Glutamatergic neuron (in vitro differentiated cells): Measurements from ENCODE around the gene TRIM62. TPM values are rescaled to one million over a fixed set of nuclear protein-coding genes. Genes with fewer than 3 reads are reported as not detected.

Source experiments
- DNase-seq: peaks from one replicate; pipeline ENCODE4 v3.0.0; 2022
- H3K27ac Mint-ChIP-seq: one replicate; pipeline ENCODE4 v1.8.0; 2020; ENCODE audit warnings: mild to moderate bottlenecking, mixed read lengths, inconsistent platforms; ENCODE audit not compliant: unreplicated experiment
- H3K27me3 Mint-ChIP-seq: one replicate; pipeline ENCODE4 v1.8.0; 2020; ENCODE audit warnings: mild to moderate bottlenecking, moderate library complexity, mixed read lengths, inconsistent platforms; ENCODE audit not compliant: unreplicated experiment
- H3K36me3 Mint-ChIP-seq: one replicate; pipeline ENCODE4 v1.8.0; 2020; ENCODE audit warnings: mild to moderate bottlenecking, mixed read lengths, inconsistent platforms; ENCODE audit not compliant: unreplicated experiment
- H3K4me1 Mint-ChIP-seq: one replicate; pipeline ENCODE4 v1.8.0; 2020; ENCODE audit warnings: mild to moderate bottlenecking, low read depth, mixed read lengths, inconsistent platforms; ENCODE audit not compliant: unreplicated experiment
- H3K4me3 Mint-ChIP-seq: one replicate; pipeline ENCODE4 v1.8.0; 2020; ENCODE audit warnings: mild to moderate bottlenecking, mixed read lengths, inconsistent platforms; ENCODE audit not compliant: unreplicated experiment
- H3K9me3 Mint-ChIP-seq: one replicate; pipeline ENCODE4 v1.8.0; 2020; ENCODE audit warnings: mild to moderate bottlenecking, moderate library complexity, mixed read lengths, inconsistent platforms; ENCODE audit not compliant: unreplicated experiment
- CTCF ChIP-seq: fragments of 200-600 bp; sonication (generic); IDR thresholded peaks from one replicate; pipeline ENCODE4 v1.5.0; 2021; ENCODE audit not compliant: partially characterized antibody, unreplicated experiment
- total RNA-seq: library from RNA; stranded (reverse); fragmentation: NEBNext Ultra II Directional; extraction: Animal tissue kit (Norgen Biotek cat#: 25700); gene quantifications from one replicate; pipeline ENCODE4 v1.2.1, GENCODE V29; 2021; ENCODE audit not compliant: unreplicated experiment

Gene TRIM62
- total RNA-seq, 1 donor from 2014 or later: 95.7 TPM

DNA sequence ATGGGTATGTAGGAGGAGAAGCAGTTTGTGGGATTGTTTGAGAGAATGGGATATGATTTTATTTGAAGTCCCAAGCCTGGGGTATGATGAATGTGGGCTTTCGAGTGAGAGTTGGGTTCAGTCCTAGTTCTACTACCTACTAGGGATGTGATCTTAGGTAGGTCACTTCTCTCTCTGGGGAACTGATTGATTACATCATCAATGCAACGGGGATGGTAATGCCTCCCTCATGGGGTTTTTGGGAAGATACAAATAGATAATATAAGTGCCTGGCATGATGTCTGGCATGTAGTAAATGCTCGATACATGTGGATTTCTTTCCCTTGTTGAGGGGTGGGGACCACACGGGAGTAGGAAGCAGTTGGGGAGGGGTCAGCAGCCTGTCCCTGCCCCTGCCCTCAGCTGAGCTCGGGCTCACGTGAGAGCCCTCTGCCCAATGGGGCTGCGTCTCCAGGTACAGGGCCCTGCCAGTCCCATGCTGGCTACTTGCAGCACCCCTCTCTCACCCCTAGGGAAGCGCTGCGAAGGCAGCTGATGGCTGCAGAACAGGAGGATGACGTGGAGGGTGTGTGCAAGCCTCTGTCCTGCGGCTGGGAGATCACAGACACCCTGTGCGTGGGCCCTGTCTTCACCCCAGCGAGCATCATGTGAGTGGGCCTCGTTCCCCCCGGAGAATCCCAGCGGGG is 62.2 kb downstream of the TRIM62 start:
- H3K36me3 Mint-ChIP-seq: no peaks in the 10 kb centered on the region
- no peak overlapping the region for H3K27ac Mint-ChIP-seq
- H3K4me3 Mint-ChIP-seq: no peak overlapping the region
- DNase-seq: no peak
- no peaks in the 10 kb centered on the region for H3K9me3 Mint-ChIP-seq
- peak; percentile 35 for TF ChIP-seq CTCF
- peaks cover 4% of the 10 kb centered on the region for H3K4me1 Mint-ChIP-seq
- H3K27me3 Mint-ChIP-seq: peaks cover 7% of the 10 kb centered on the region

DNA sequence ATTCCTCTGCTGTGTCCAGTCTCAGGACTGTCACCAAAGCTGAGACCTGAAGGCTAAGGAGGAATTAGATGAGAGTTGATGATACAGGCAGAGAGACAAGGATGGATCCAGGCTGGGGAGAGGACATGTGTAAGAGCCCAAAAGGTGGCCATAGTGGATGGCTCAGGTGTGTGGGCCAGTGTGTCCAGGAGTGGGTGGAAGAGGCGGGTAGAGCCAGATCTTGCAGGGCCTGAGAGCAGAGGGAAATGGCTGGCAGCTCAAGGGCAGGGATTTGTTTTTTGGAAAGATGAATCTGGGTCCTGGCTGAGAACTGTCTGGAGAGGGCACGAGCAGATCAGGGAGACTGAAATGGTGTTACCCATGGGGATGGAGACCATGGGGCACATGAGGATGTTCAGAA is 62.8 kb downstream of the TRIM62 start:
- Mint-ChIP-seq H3K27me3 (peaks cover 7% of the 10 kb centered on the region), H3K27ac (no peak overlapping the region), H3K36me3 (no peaks in the 10 kb centered on the region), H3K4me1 (peaks cover 4% of the 10 kb centered on the region), H3K9me3 (no peaks in the 10 kb centered on the region), H3K4me3 (no peak overlapping the region)
- no peak for TF ChIP-seq CTCF
- DNase-seq: no peak

DNA sequence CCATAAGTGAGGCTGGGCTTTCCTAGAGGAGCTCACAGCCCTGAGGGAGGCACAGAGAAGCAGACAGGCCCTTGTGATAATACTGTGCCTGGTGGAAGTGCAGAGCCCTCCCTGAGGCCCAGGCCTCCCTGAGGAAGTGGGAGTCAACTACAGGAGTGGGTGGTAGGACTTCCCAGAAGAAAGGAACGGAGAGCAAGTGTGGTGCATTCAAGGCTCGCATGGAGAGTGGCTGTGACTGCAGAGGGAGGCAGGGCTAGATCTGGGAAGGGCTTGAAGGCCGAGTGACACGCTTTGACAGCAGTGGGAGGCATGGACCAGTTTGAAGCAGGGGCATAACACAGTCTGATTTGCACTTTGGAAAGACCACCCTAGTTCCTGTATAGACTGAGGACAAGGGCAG is 63.6 kb downstream of the TRIM62 start:
- Mint-ChIP-seq H3K27me3 (peaks cover 7% of the 10 kb centered on the region), H3K4me1 (peaks cover 4% of the 10 kb centered on the region), H3K9me3 (no peaks in the 10 kb centered on the region), H3K27ac (peak overlapping the region; percentile 10), H3K36me3 (no peaks in the 10 kb centered on the region), H3K4me3 (no peak overlapping the region)
- no peak for TF ChIP-seq CTCF
- no peak for DNase-seq

DNA sequence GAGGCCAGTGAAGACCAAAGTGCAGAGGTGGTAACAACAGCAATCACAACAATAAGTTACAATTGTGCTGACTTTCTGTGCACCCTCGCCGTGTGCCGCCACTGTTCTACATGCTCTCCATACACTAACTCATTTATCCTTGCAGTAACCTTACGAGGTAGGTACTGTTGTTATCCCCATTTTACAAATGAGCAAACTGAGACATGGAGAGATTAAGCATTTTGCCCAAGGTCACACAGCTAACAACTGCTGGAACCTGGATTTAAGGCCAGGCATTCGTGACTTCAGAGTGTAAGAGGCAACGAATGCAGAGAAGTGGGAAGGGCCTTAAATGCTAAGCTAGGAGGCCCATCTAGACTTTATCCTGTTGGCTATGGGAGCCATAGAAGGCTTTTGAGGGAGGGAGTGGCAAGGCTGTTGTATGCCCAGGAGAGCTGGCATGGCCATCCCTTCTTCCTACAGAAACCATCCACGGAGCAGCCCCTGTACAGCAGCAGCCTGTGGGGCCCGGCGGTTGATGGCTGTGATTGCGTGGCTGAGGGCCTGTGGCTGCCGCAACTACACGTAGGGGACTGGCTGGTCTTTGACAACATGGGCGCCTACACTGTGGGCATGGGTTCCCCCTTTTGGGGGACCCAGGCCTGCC is 64.3 kb downstream of the TRIM62 start:
- H3K4me1 Mint-ChIP-seq: no peaks in the 10 kb centered on the region
- H3K27ac Mint-ChIP-seq: no peak overlapping the region
- TF ChIP-seq CTCF: no peak
- no peaks in the 10 kb centered on the region for H3K36me3 Mint-ChIP-seq
- H3K9me3 Mint-ChIP-seq: no peaks in the 10 kb centered on the region
- H3K4me3 Mint-ChIP-seq: no peak overlapping the region
- DNase-seq: no peak
- peaks cover 5% of the 10 kb centered on the region for H3K27me3 Mint-ChIP-seq

DNA sequence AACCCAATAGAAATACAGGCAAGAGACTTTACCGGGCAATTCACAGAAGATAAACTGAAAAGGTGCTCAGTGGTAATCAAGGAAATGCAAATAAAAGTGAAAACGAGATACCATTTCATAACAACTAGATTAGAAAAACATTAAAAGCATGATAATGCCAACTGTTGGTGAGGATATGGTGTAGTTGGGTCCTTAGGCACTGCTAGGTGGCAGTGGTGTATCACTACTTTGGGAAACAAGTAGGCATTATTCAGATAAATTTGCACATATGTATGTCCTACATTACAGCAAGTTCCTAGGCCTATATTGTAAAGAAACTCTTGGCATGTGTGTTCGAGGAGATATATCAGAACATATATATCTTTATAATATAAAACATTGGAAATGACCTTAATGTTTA is 69.9 kb downstream of the TRIM62 start:
- Mint-ChIP-seq H3K4me1 (no peaks in the 10 kb centered on the region), H3K9me3 (peaks cover 4% of the 10 kb centered on the region), H3K27ac (no peak overlapping the region)

More for the DNA sequence above, 69.9 kb downstream of the TRIM62 start:
- H3K27me3 Mint-ChIP-seq: no peaks in the 10 kb centered on the region
- TF ChIP-seq CTCF: no peak
- no peak for DNase-seq
- H3K36me3 Mint-ChIP-seq: peaks cover 11% of the 10 kb centered on the region
- no peak overlapping the region for H3K4me3 Mint-ChIP-seq
